ENCODE data around the gene NEGR1.

GRCh38 chr1:72224506-72224905, 57.8 kb downstream of the NEGR1 start:
- TF ChIP-seq CTCF (IDR thresholded peaks at IDR 0.05), result no peak
- no peak for TF ChIP-seq ZFX (IDR thresholded peaks at IDR 0.05; ENCODE audit: borderline replicate concordance)

Measured in 22Rv1 (cell line).